Right hindlimb (tissue), 1 donor: Measurements from ENCODE around the gene RPL12.
"Not testable (repeated sequence)": the region's sequence is repeated elsewhere in the genome, so short reads cannot be mapped to it uniquely, and the experiment has no call there.

Experiments used
- DNase-seq: peaks from one replicate; pipeline ENCODE4 v3.0.0-alpha.2; 2018

RPL12 gene

GRCh38 chr9:127466407-127466917, 15.3 kb upstream of the RPL12 start:
- not testable (repeated sequence) for DNase-seq

GRCh38 chr9:127463911-127464310, 12.7 kb upstream of the RPL12 start:
- peak; percentile 43 for DNase-seq

- no peak for DNase-seq
Measured at GRCh38 chr9:127463382-127463781, 12.2 kb upstream of the RPL12 start.

- DNase-seq = no peak
Measured at GRCh38 chr9:127458921-127459320, 7.7 kb upstream of the RPL12 start.

- DNase-seq = no peak
Measured at GRCh38 chr9:127457191-127457878, 6.1 kb upstream of the RPL12 start.

- no peak for DNase-seq
Measured at GRCh38 chr9:127455324-127455992, 4.3 kb upstream of the RPL12 start.

GRCh38 chr9:127452691-127453090, 1.5 kb upstream of the RPL12 start:
- peak; percentile 36 for DNase-seq

GRCh38 chr9:127451858-127452656, 851 bp upstream of the RPL12 start:
- DNase-seq = no peak

- no peak for DNase-seq
Measured at GRCh38 chr9:127451608-127451857, 327 bp upstream of the RPL12 start.

GRCh38 chr9:127450243-127450760, 904 bp downstream of the RPL12 start:
- peak; percentile 30 for DNase-seq

GRCh38 chr9:127449332-127449966, 1.8 kb downstream of the RPL12 start:
- no peak for DNase-seq

- no peak for DNase-seq
Measured at GRCh38 chr9:127448112-127448805, 2.9 kb downstream of the RPL12 start.

GRCh38 chr9:127447416-127448111, 3.6 kb downstream of the RPL12 start:
- DNase-seq = no peak

GRCh38 chr9:127446713-127447415, 4.3 kb downstream of the RPL12 start:
- no peak for DNase-seq

GRCh38 chr9:127445851-127446712, 5.1 kb downstream of the RPL12 start:
- DNase-seq = no peak

- DNase-seq = no peak
Measured at GRCh38 chr9:127444921-127445850, 6.0 kb downstream of the RPL12 start.

GRCh38 chr9:127444283-127444920, 6.8 kb downstream of the RPL12 start:
- DNase-seq = no peak

GRCh38 chr9:127438394-127438793, 12.8 kb downstream of the RPL12 start:
- DNase-seq = no peak
